Ascending aorta (tissue), 2 donors: ENCODE measurements around the gene CDK17. TPM values are rescaled to one million over a fixed set of nuclear protein-coding genes. Genes with fewer than 3 reads are reported as not detected.

Source experiments
- DNase-seq, 2 donors: peaks; one replicate each; pipeline ENCODE4 v3.0.0-alpha.2; 2019; ENCODE audit warnings: low spot score in 2 of 2
- H3K27ac ChIP-seq, 2 donors: fragments of 200-600 bp; sonication (generic); one replicate each; pipeline ENCODE4 v1.5.1; 2016 to 2017; ENCODE audit warnings: mild to moderate bottlenecking in 1 of 2
- H3K27me3 ChIP-seq: fragments of 200-600 bp; sonication (generic); one replicate; pipeline ENCODE4 v1.5.1; 2017
- H3K36me3 ChIP-seq, 2 donors: fragments of 200-600 bp; sonication (generic); one replicate each; pipeline ENCODE4 v1.5.1; 2016
- H3K4me1 ChIP-seq, 2 donors: fragments of 200-600 bp; sonication (generic); one replicate each; pipeline ENCODE4 v1.5.1; 2016 to 2017; ENCODE audit warnings: mild to moderate bottlenecking in 1 of 2
- H3K4me3 ChIP-seq, 2 donors: fragments of 200-600 bp; sonication (generic); one replicate each; pipeline ENCODE4 v1.5.1; 2016 to 2017; ENCODE audit warnings: mild to moderate bottlenecking in 1 of 2
- H3K9me3 ChIP-seq, 2 donors: fragments of 200-600 bp; sonication (generic); one replicate each; pipeline ENCODE4 v1.5.1; 2016
- CTCF ChIP-seq, 3 experiments: fragments of 200-600 bp in 2 of 3; fragments of 450-650 bp in 1 of 3; sonication (generic) in 2 of 3; IDR thresholded peaks; one replicate each; pipeline ENCODE4 v1.5.1; 2016 to 2019; ENCODE audit warnings: antibody characterized with exemption in 3 of 3, mild to moderate bottlenecking in 1 of 3, moderate library complexity in 1 of 3
- intact Hi-C: fragments of 100-400 bp; cut with DNase I; formaldehyde crosslinking; loops from one replicate; pipeline ENCODE4 v1.15.1; 2023
- total RNA-seq: library from RNA; depleted of rRNA; stranded (reverse); fragments of >200 nt; gene quantifications from one replicate; pipeline ENCODE4 v1.1.0, GENCODE V29; 2016

Gene CDK17
- total RNA-seq, 1 donor from 2014 or later: 49.7 TPM

- Histone ChIP-seq H3K27ac (no peak overlapping the region), H3K27me3 (no peaks in the 10 kb centered on the region), H3K4me1 (no peaks in the 10 kb centered on the region), H3K36me3 (peaks cover 0 to 15% of the 10 kb centered on the region in 2 donors), H3K4me3 (no peak overlapping the region), H3K9me3 (no peaks in the 10 kb centered on the region)
- DNase-seq: no peak
- TF ChIP-seq CTCF (IDR thresholded peaks at IDR 0.05): no peak
- intact Hi-C loops: no loop called here
Observed at GRCh38 chr12:96271469-96272199, 128.6 kb downstream of the CDK17 start.

- no peak for TF ChIP-seq CTCF (IDR thresholded peaks at IDR 0.05)
- Histone ChIP-seq H3K36me3 (peaks cover 0 to 17% of the 10 kb centered on the region in 2 donors), H3K27ac (no peak overlapping the region), H3K27me3 (no peaks in the 10 kb centered on the region), H3K4me1 (no peaks in the 10 kb centered on the region), H3K4me3 (no peak overlapping the region), H3K9me3 (no peaks in the 10 kb centered on the region)
- no peak for DNase-seq
- intact Hi-C loops: no loop called here
Observed at GRCh38 chr12:96266238-96266637, 134.0 kb downstream of the CDK17 start.

- H3K4me3 ChIP-seq: no peak overlapping the region
- no peaks in the 10 kb centered on the region for H3K27me3 ChIP-seq
- TF ChIP-seq CTCF (IDR thresholded peaks at IDR 0.05): no peak
- H3K27ac ChIP-seq: no peak overlapping the region
- peaks cover 0 to 14% of the 10 kb centered on the region in 2 donors for H3K36me3 ChIP-seq
- H3K9me3 ChIP-seq: no peaks in the 10 kb centered on the region
- intact Hi-C loops: no loop called here
- no peaks in the 10 kb centered on the region for H3K4me1 ChIP-seq
- DNase-seq: no peak
Observed at GRCh38 chr12:96265836-96266235, 134.4 kb downstream of the CDK17 start.

GRCh38 chr12:96265400-96265799 lies 134.8 kb downstream of the CDK17 start:
- Histone ChIP-seq H3K4me1 (no peaks in the 10 kb centered on the region), H3K36me3 (peaks cover 0 to 9% of the 10 kb centered on the region in 2 donors), H3K4me3 (no peak overlapping the region), H3K27ac (no peak overlapping the region), H3K9me3 (no peaks in the 10 kb centered on the region), H3K27me3 (no peaks in the 10 kb centered on the region)
- intact Hi-C loops: no loop called here
- no peak for DNase-seq
- TF ChIP-seq CTCF (IDR thresholded peaks at IDR 0.05): no peak

GRCh38 chr12:96263449-96263902 lies 136.8 kb downstream of the CDK17 start:
- Histone ChIP-seq H3K27me3 (no peaks in the 10 kb centered on the region), H3K27ac (no peak overlapping the region), H3K9me3 (no peaks in the 10 kb centered on the region), H3K4me3 (no peak overlapping the region), H3K36me3 (peaks cover 0 to 6% of the 10 kb centered on the region in 2 donors), H3K4me1 (peaks cover 0 to 4% of the 10 kb centered on the region in 2 donors)
- no peak for DNase-seq
- TF ChIP-seq CTCF (IDR thresholded peaks at IDR 0.05): no peak
- intact Hi-C loops: no loop called here
